ENCODE results near the gene EMX1. TPM values are rescaled to one million over a fixed set of nuclear protein-coding genes. Genes with fewer than 3 reads are reported as not detected.
A peak's percentile ranks its signal among the peaks of the same experiment; 100 is the strongest.

The EMX1 gene
- total RNA-seq (2016; rRNA removed; fragmentation: Illumina TruSeq; extraction: Trizol) (3.9 and 4.9 TPM in 2 replicates), polyA plus RNA-seq (2011; rRNA removed) (0.62 and 0.63 TPM in 2 replicates), polyA minus RNA-seq (2011; rRNA and poly(A)+ RNA removed; ENCODE audit: low replicate concordance) (0.58 TPM in 1 of 2 replicates, not detected in the other), Bru-seq, nascent RNA (percentile 45 among the genes with signal in this experiment), BruChase-seq, experiment 1, labeled RNA remaining after a 6-hour chase (percentile 41 among the genes with signal in this experiment), BruChase-seq, experiment 2, labeled RNA remaining after a 2-hour chase (percentile 47 among the genes with signal in this experiment)
- 1.4 and 3.6 TPM in 2 replicates for total RNA-seq (2016; cell fraction: cytosol; rRNA removed; fragmentation: Illumina TruSeq; extraction: Trizol; ENCODE audit: low read depth)
- 3.5 and 4.5 TPM in 2 replicates for total RNA-seq (2016; cell fraction: insoluble cytoplasmic fraction; rRNA removed; fragmentation: Illumina TruSeq; extraction: Trizol)
- total RNA-seq (2016; cell fraction: membrane; rRNA removed; fragmentation: Illumina TruSeq; extraction: Trizol) = 3.1 and 4.4 TPM in 2 replicates
- total RNA-seq (2016; cell fraction: nucleus; rRNA removed; fragmentation: Illumina TruSeq; extraction: Trizol) = 2.2 and 2.3 TPM in 2 replicates
- polyA plus RNA-seq (2011; cell fraction: cytosol; rRNA removed) = 0.30 and 0.45 TPM in 2 replicates
- 1.3 and 2.0 TPM in 2 replicates for polyA plus RNA-seq (2011; cell fraction: nucleus; rRNA removed)
- 0.61 and 0.76 TPM in 2 replicates for polyA plus RNA-seq (2012)
- polyA plus RNA-seq (2016; cell fraction: cytosol; fragmentation: Illumina TruSeq; extraction: Trizol; ENCODE audit: low read depth) = 1.7 and 2.7 TPM in 2 replicates
- 4.2 and 5.5 TPM in 2 replicates for polyA plus RNA-seq (2016; cell fraction: insoluble cytoplasmic fraction; fragmentation: Illumina TruSeq; extraction: Trizol; ENCODE audit: low read depth)
- 4.4 and 4.5 TPM in 2 replicates for polyA plus RNA-seq (2016; cell fraction: membrane; fragmentation: Illumina TruSeq; extraction: Trizol; ENCODE audit: low read depth)
- 6.4 and 7.2 TPM in 2 replicates for polyA plus RNA-seq (2016; cell fraction: nucleus; fragmentation: Illumina TruSeq; extraction: Trizol; ENCODE audit: insufficient read depth, low read depth)
- 0.79 TPM in 1 of 2 replicates, not detected in the other for polyA minus RNA-seq (2011; cell fraction: cytosol; rRNA and poly(A)+ RNA removed)
- 0.64 and 0.87 TPM in 2 replicates for polyA minus RNA-seq (2011; cell fraction: nucleus; rRNA and poly(A)+ RNA removed)
- long read RNA-seq, experiment 1, partial matches to known transcripts = 0 of 2 reads
- long read RNA-seq, experiment 1, other reads (novel, unspliced or antisense) = 2 of 2 reads
- long read RNA-seq, experiment 2 = 0 reads

GRCh38 chr2:72917138-72917876, at the start of gene EMX1:
Gene EMX1 (plus strand): TSS chr2:72917519. CDS start chr2:72917853, 334 bp downstream.
- WGBS (ENCODE audit: low lambda C conversion rate) = 0% methylated on average over 14 of the region's 82 CpGs
- intact Hi-C loops (cut with micrococcal nuclease; ENCODE audit: unreplicated experiment) (loop anchor here (1.0 kb wide), 1 partner anchor 30 kb away; the partner anchor contains the start of gene SPR), in situ Hi-C loops (cut with HindIII; ENCODE audit: extremely low pct_ligation_motif_present, low pct_unique_long_range_greater_than_20kb) (no loop called here)
- Histone ChIP-seq H3K9me3 (ENCODE audit: low read length) (no peaks in the 10 kb centered on the region), H3K4me2 (ENCODE audit: low read depth, low read length) (peak within 1 kb of the TSS; percentile 100), H3K4me3 (replicated peaks in 1 of 3; ENCODE audit: insufficient read depth in 1 of 3, low read depth in 2 of 3, low read length in 3 of 3) (peak within 1 kb of the TSS; percentile 64 to 83 (median 69)), H3K27me3 (ENCODE audit: control insufficient read depth in 1 of 2, insufficient read depth in 2 of 2, low read length in 2 of 2) (peaks cover 15 to 85% of the 10 kb centered on the region in 2 experiments), H3K9ac (ENCODE audit: insufficient read depth, low read depth, low read length) (peak within 1 kb of the TSS; percentile 62), H3K27ac (ENCODE audit: extremely low read length, insufficient read depth, low read length) (peak within 1 kb of the TSS; percentile 12), H3K79me2 (ENCODE audit: insufficient read depth, low read length) (no peaks in the 10 kb centered on the region), H3K36me3 (replicated peaks in 1 of 2; ENCODE audit: control insufficient read depth in 1 of 2, insufficient read depth in 2 of 2, low read length in 2 of 2) (no peaks in the 10 kb centered on the region), H2AFZ (ENCODE audit: low read length) (peak within 1 kb of the TSS; percentile 78), H3K4me1 (ENCODE audit: insufficient read depth, low read length) (peaks cover 41% of the 10 kb centered on the region), H4K20me1 (ENCODE audit: insufficient read depth, low read length) (no peaks in the 10 kb centered on the region; the same call in 1 of the 2 replicates)
- no TSS peak for BruUV-seq (replicated peaks)
- ChIA-PET CTCF (ENCODE audit: low intra/inter-chr PET ratio, low total read pairs) (interaction anchor here (1.2 kb wide), 1 partner anchor 30 kb away, joined by 3 read pairs; the partner anchor contains the start of gene SPR), POLR2A (interaction anchor here (0.6 to 3.0 kb wide), 5 partner anchors 23 to 57 kb away, joined by 3 to 13 read pairs (median 5); partner anchors contain the start of gene SPR)
- FAIRE-seq (no peak), ATAC-seq (peak; percentile 62), DNase-seq (ENCODE audit: low spot score) (peak; percentile 60)
- no peak for TF ChIP-seq NCOA2 (CRISPR knock-in tag; IDR thresholded peaks at IDR 0.05)
- no peak for TF ChIP-seq ZNF792 (CRISPR knock-in tag; IDR thresholded peaks at IDR 0.05)
- no peak for TF ChIP-seq JUN (CRISPR knock-in tag; IDR thresholded peaks at IDR 0.05)
- peak; percentile 28; the same call in 1 of the 2 replicates for TF ChIP-seq NRL (CRISPR knock-in tag; IDR thresholded peaks at IDR 0.05; ENCODE audit: borderline replicate concordance)
- no peak for TF ChIP-seq ZFP37 (CRISPR knock-in tag; IDR thresholded peaks at IDR 0.05; ENCODE audit: borderline replicate concordance)
- TF ChIP-seq ZNF607 (CRISPR knock-in tag; IDR thresholded peaks at IDR 0.05; ENCODE audit: borderline replicate concordance) = 0 out of 2 replicates have a peak, but pooled peaks have one; percentile 66
- no peak for TF ChIP-seq SNAPC5 (CRISPR knock-in tag; IDR thresholded peaks at IDR 0.05; ENCODE audit: borderline replicate concordance)
- TF ChIP-seq GTF3A (CRISPR knock-in tag; conservative IDR thresholded peaks at IDR 0.05) = no peak
- no peak for TF ChIP-seq SRSF9 (IDR thresholded peaks at IDR 0.05; ENCODE audit: borderline replicate concordance, insufficient read depth, low read depth, low read length, poor library complexity, severe bottlenecking)
- no peak; the same call in 1 of the 2 replicates for TF ChIP-seq ZNF788 (CRISPR knock-in tag; IDR thresholded peaks at IDR 0.05; ENCODE audit: borderline replicate concordance)
- TF ChIP-seq GFI1 (CRISPR knock-in tag; IDR thresholded peaks at IDR 0.05; ENCODE audit: borderline replicate concordance) = no peak
- no peak for TF ChIP-seq ZNF317 (CRISPR knock-in tag; IDR thresholded peaks at IDR 0.05)
- TF ChIP-seq ARNT2 (CRISPR knock-in tag; IDR thresholded peaks at IDR 0.05; ENCODE audit: low read depth) = peak; percentile 39; the same call in 1 of the 2 replicates
- no peak for TF ChIP-seq ZNF20 (CRISPR knock-in tag; IDR thresholded peaks at IDR 0.05)
- 0 out of 2 replicates have a peak, but pooled peaks have one; percentile 1 for TF ChIP-seq ISL2 (CRISPR knock-in tag; IDR thresholded peaks at IDR 0.05)
- no peak for TF ChIP-seq KLF13 (CRISPR knock-in tag; IDR thresholded peaks at IDR 0.05)
- TF ChIP-seq ZNF296 (CRISPR knock-in tag; conservative IDR thresholded peaks at IDR 0.05) = 0 out of 2 replicates have a peak, but pooled peaks have one; percentile 17
- TF ChIP-seq FOXP1 (IDR thresholded peaks at IDR 0.05) = no peak
- no peak for TF ChIP-seq FOXP1 (CRISPR knock-in tag; IDR thresholded peaks at IDR 0.05)
- TF ChIP-seq MTA1 (CRISPR knock-in tag; IDR thresholded peaks at IDR 0.05; ENCODE audit: borderline replicate concordance) = no peak
- TF ChIP-seq ATAD3A (CRISPR knock-in tag; IDR thresholded peaks at IDR 0.05) = no peak

Data from HepG2 (cell line).